ENCODE measurements around the gene PTEN.
"Not testable (repeated sequence)": the region's sequence is repeated elsewhere in the genome, so short reads cannot be mapped to it uniquely, and the experiment has no call there.

The PTEN gene

DNA sequence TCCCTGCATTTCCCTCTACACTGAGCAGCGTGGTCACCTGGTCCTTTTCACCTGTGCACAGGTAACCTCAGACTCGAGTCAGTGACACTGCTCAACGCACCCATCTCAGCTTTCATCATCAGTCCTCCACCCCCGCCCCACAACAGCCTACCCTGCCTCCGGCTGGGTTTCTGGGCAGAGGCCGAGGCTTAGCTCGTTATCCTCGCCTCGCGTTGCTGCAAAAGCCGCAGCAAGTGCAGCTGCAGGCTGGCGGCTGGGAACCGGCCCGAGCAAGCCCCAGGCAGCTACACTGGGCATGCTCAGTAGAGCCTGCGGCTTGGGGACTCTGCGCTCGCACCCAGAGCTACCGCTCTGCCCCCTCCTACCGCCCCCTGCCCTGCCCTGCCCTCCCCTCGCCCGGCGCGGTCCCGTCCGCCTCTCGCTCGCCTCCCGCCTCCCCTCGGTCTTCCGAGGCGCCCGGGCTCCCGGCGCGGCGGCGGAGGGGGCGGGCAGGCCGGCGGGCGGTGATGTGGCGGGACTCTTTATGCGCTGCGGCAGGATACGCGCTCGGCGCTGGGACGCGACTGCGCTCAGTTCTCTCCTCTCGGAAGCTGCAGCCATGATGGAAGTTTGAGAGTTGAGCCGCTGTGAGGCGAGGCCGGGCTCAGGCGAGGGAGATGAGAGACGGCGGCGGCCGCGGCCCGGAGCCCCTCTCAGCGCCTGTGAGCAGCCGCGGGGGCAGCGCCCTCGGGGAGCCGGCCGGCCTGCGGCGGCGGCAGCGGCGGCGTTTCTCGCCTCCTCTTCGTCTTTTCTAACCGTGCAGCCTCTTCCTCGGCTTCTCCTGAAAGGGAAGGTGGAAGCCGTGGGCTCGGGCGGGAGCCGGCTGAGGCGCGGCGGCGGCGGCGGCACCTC, at the start of gene PTEN, which contains the start of gene KLLN:
TSS of gene PTEN (plus strand) at position 573 of the 891 bp plus-strand sequence. CDS start 845 bp downstream, outside the sequence.
TSS of gene KLLN (minus strand) at position 481 of the 891 bp plus-strand sequence. CDS start 1,046 bp downstream, outside the sequence.
- peak; percentile 60 for DNase-seq

DNA sequence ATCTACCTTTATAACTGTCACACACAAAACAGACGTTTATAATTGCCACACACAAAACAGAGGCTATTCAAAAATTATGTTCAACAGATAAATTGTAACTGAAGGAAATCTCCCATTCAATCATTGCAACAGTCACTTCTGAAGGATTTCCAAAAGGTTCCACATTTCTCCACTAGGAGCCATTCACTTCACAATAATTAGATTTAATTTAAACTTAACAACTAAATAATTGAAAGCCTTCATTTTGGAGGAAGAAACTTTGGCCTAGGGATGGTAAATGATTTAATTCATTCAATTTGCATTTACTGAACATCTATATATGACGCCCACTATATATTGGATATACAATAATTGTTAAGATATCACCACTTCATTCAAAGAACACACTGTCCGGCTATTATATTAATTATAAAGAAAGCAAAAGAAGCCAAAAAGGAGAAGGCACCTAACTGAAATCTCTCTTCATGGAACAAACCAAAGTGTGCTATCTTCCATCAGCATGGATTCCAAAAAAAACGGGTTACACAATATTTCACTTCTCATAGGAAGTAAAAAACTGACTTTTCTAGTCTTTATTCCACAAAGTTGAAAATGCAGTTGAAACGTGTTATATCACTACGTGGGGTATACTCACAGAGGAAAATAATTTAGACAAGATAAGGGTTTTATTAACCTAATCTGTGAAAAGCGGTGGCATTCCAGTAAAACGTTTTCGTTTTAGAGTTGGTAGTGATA, 47.1 kb upstream of the PTEN start:
- no peak for DNase-seq

DNA sequence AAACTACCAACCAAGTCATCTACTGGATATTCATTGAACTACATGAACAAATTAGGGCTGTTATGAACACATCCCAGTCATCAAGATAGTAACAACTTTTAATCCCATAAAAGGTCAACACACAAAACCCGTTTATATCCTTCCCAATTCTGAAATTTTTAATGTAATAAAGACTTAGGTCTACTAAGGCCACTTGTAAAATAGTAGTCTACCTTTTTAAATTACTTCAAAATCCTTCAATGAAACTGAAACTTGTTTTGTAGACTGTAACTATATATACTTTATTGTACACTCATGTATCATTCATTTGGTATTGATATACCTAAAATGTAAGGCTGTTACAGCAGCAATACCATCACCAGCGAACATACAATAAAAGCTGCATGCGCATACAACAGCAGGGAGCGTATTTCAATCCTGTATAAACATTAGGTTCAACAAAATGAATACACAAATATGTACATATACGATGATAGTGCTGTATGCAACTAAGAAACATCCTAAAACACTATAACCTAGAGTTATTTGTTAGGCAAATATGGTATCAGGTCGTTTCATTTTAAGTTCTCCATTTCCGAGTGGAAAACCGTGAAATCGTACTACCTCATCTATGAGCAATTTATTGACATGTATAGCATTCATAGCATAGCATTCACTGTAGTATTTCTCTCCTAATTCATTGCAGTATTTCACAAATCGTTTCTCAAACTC, 46.4 kb upstream of the PTEN start:
- DNase-seq, result no peak

DNA sequence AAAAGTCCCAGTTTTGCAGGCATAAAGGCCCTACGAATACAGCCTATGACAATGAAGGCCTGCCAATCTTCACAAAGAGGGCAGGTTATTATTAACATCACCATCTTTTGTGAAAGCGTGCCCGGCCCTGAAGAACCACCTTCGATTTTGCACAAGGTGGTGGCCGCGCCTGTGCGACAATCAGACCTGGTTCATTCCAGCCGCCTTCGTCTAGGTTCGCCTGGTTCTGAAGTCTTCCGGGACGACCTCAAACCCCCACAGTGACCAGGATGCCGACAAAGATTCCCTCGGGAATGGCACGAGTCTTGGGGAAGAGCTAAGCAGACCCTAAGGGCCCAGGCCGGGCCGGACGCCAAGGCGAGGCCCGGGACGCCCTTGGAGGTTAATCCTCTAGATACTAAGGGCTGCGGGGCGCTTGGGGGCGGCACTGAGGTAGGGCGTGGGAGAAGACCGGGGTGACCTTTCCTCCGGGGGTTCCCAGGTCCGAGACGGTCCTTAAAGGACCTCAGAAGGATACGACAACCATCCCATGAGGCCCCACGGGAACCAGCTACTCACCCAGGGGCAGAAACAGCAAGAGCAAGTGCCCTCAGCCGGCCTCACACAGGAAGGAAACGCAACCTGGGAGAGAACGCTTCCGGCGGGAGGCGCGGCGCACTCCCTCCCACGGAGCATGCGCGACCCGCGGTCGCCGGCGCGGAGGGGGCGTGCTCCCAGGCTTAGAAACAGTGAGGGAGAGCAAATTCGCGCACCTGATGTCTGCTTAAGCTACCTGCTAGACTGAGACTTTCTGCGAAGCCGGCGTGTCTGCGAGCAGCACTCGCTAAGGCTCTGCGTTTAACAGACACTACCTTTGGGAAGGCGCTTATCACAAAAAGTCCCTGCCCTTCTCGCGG, 45.6 kb upstream of the PTEN start, which contains the start of gene ATAD1:
TSS of gene ATAD1 (minus strand) at position 618 of the 896 bp plus-strand sequence. CDS start 3,627 bp downstream, outside the sequence.
- DNase-seq, result peak; percentile 40

DNA sequence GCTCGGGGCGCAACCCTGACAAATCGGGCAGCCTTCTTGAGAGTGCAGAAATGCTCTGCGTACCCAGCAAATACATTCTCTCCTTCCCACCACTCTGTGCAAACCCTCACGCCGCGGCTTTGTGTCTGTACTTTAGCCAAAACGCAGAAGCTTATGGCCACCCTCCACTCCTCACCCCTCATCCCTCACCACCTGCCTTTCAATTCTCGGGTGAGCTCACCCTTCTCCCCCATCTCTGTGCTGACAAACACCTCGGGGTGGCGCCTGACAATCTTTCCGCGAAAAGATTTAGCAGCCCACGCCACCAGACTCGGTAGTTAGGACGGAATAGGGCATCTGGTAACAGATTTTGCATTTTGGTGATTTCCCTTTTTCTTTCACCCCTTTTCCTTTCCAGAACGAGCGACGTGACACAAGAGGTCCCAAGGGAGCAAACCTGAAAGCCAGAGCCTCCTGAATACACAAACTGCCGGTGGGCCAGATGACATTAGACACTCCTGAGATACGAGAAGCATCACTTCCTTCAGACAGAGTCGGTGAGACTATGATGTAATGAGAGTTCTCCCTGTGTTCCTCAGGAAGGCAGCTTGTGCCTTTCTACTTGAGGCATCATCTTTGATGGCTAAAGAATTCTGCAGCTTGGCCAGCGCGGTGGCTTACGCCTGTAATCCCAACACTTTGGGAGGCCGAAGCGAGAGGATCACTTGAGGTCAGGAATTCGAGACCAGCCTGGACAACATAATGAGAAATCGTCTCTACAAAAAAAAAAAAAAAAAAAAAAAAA, 44.7 kb upstream of the PTEN start:
- DNase-seq, result no peak

DNA sequence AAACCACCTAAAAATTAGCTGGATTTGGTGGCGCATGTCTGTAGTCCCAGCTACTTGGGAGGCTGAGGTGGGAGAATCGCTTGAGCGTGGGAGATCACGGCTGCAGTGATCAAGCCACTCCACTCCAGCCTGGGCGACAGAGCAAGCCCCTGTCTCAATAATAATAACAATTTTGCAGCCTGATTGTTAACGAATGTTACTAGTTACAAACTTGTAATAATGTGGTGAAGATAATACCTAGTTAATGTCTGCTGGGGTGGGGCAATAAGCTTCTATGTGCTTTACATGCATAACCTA, 44.2 kb upstream of the PTEN start:
- DNase-seq, result no peak

DNA sequence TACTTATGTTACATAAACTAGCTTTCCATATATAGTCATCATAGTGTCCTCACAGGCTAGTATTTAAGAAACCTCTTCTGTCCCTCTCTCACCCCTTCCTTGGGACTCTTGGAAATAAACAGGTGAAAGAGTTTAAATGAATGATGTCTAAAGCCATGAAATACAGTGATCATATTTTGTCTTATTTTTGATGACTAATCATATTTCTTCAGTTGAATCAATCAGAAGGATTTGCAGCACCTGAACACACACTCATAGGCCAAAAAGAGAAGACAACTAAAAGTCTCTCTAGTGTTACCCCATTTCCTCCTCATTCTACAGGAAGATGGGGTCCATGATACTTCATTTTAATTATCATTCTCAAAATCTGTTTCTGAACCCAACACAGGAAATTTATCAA, 36.8 kb upstream of the PTEN start:
- DNase-seq, result no peak

DNA sequence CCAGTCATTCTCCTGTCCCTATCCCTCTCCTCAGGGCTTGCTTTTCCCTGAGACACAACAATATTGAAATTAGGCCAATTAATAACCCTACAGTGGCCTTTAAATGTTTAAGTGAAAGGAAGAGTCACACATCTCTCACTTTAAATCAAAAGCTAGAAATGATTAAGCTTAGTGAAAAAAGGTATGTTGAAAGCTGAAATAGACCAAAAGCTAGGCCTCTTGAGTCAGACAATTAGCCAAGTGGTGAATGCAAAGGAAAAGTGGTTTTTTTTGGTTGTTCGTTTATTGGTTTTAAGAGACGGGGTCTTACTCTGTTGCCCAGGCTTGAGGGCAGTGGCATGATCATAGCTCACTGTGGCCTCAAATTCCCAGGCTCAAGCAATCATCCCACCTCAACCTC, 35.7 kb upstream of the PTEN start:
- DNase-seq, result no peak

DNA sequence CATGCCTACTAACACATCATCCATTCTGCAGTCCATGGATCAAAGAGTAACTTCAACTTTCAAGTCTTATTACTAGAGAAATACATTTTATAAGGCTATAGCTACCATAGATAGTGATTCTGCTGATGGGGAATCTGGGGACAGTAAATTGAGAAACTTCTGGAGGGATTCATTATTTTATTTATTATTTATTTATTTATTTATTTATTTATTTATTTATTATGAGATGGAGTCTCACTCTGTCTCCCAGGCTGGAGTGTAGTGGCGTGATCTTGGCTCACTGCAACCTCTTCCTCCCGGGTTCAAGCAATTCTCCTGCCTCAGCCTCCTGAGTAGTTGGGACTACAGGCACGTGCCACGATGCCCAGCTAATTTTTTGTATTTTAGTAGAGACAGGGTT, 34.4 kb upstream of the PTEN start:
- not testable (repeated sequence) for DNase-seq

DNA sequence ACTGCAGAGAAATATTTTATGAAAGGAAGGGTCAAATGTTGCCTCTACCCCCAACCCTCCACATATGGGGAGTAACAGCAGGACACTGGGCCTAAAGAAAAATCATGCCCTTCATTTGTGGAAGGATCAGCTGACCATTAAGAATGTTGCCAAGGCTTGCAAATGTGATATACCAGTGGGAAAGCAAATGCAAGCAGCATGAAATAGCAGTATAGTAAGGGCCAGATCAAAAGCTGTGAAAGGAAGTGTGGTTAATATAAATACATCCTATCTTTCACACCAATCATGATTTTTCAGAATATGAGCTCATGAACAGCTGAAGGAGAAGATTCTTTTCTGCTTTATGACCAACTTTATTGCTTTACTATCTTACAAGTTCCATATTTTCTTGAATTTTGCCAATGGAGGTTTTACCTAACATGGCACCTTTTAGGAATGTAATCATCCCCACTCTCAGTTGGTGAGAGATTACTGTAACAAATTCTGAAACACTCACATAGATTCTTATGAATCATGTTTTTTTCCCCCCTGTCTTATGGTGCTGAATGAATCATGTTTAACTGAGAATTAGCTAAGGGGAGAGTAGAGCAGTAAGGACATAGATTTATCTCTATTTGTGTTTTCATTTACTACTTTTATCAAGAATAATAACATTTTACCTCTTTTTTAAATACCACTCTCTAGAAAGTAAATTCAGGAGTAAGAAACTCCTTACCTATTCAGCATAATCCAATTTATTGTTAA, 33.3 kb upstream of the PTEN start:
- DNase-seq, result no peak

DNA sequence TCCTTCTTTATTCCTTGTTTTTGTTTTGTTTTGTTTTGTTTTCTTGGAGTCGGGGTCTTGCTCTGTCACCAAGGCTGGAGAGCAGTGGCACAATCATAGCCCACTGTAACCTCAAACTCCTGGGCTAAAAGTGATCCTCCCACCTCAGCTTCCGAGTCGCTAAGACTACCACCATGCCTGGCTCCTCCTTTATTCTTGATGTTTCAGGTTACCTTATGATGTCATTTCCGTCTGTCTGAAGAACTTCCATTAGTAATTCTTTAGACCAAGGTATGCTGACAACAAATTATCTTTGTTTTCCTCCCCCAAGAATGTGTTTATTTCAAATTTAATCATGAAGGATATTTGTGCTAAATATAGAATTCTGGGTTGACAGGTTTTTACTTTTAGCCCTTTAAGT, 27.3 kb upstream of the PTEN start:
- DNase-seq, result no peak

DNA sequence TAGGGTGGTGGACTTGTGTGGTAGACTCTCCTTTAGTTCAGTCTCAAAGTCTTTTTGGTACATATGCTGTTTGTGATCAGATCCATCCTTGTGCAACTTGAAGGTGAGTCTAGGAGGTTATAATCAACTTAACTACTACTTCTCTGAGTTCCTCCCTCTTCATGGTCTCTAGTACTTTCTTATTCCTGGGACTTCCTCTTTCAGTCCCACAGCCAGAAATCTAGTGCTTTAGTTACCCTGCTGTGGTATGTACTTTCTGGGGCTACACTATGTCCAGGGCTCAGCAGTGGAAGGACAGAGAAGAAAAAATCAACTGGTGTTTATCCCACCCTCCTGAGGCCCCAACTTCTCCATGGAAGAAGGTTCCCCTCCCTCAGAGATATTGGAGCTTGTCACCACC, 26.0 kb upstream of the PTEN start:
- no peak for DNase-seq

DNA sequence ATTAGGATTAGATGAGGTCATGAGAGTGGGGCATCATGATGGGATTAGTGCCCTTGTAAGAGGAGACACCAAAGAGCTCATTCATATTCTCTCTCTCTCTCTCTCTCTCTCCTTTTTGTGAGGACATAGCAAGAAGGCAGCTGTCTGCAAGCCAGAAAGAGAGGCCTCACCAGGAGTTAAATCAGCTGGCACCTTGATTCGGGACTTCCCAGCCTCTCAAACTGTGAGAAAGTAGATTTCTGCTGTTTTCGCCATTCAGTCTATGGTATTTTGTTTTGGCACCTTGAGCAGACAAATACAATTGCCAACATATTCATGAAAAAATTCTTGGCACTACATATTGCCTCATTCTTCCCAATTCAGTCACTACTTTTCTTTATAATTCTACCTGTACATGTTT, 24.8 kb upstream of the PTEN start:
- no peak for DNase-seq

DNA sequence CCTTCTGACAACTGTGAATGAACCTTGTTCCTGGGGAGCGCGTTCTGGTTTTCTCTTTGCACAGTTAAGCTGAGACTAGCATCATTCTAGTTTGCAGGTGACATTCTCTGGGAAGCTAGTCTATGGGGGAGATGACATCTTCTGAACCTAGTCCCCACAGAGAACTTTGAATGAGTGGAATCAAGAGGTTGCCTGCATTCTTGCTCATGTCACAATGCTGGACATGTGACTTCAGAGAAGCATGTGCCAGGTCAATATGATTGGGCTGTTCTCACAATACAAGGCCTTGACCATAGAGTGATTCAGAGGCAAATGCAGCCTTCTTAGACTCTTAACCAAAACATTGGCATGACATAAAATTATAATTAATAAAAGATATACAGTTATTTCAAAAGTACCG, 22.2 kb upstream of the PTEN start:
- DNase-seq, result no peak

DNA sequence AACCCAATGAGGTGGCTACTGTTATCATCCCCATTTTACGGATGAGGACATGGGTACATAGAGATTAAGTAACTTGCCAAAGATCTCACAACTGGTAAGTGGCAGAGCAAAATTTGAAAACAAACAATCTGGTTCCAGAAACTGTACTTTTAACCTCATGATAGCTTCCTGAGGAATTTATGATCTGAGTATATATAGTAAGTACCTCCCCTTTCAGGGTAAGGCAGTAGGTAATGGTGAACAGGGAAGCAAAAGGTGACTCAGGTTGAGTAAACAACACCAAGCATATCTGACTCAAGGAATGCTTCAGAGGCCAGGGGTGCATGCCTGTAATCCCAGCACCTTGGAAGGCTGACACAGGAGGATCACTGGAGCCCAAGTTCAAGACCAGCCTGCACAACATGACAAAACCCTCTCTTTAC, 21.2 kb upstream of the PTEN start:
- no peak for DNase-seq

DNA sequence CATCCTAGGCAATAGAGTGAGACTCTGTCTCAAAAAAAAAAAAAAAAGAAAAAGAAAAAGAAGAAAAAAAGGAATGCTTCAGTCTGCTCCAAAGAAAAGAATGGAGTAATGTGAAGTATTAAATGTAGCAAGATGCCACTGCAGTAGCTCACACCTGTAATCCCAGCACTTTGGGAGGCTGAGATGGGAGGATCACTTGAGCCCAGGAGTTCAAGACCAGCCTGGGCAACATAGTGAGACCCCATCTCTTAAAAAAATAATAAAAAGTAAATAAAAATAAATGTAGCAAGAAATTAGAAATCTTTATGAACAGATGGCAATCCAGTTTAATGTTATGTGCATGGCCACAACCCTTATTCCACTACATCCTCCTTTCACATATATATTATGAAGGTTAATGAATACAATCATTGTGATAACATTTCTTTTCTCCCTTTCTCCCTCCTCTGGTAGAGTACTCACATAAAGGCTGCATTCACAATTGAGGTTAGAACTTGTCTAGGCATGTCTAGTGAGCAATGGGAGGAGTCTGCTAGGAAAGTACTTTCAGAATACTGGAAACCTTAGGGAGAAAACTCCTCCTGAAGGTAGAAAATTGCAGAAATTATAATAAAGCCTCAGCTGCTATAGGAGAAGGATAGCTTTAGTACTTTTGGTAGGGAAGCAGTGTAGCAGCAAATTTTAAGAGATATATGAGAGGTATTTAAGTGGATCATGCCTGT, 20.5 kb upstream of the PTEN start:
- DNase-seq, result no peak

DNA sequence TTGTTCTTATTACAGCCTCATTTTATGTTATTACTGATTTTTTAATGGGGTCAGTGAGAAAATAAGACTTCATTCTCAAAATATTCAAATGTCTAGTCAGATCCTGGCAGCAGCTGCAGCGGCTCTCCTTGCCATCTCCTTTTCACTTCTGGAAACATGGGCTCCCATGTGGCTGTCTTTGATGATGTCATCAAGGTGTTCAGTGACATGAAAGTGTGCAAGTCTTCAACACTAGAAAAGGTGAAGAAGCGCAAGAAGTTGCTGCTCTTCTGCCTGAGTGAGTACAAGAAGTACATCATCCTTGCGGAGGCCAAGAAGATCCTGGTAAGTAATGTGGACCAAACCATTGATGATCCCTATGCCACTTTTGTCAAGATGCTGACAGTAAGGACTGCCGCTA, 19.7 kb upstream of the PTEN start:
- DNase-seq, result no peak

DNA sequence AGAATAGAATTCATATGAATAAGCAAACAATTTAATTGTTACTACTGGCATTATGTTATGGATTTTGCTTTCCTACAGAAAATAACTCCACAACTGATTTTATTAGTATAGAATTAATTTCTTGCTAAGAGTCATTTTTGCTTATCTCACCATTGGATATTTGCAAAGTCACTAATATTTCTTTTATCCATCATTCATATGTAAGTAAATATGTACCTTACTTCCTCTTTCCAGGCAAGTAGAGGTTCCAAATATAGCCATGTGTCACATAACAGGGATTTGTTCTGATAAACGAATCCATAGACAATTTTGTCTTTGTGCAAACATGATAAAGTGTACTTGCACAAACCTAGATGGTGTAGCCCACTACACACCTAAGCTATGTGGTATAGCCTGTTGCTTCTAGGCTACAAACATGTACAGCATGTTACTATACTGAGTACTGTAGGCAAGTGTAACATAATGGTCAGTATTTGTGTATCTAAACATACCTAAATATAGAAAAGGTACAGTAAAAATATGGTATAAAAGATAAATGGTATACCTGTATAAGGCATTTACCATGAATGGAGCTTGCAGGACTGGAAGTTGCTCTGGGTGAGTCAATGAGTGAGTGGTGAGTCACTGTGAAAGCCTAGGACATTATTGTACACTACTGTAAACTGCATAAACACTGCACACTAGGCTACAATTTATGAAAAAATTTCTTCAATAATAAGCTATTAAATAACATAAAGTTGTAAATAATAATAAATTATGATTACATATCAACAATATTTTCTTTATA, 18.4 kb upstream of the PTEN start:
- no peak for DNase-seq

DNA sequence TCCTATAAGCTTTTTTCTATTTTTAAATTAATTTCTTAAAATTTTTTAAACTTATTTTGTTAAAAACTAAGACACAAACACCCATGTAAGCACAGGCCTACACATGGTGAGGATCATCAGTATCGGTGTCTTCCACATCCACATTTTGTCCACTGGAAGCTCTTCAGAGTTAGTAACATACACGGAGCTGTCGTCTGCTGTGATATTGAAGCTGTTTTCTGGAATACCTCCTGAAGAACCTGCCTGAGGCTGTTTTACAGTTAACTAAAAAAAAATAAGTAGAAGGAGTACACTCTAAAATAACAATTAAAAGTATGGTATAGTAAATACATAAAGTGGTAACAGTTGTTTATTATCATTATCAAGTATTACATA, 17.8 kb upstream of the PTEN start:
- no peak for DNase-seq

Measured in NCI-H446 treated with DMSO at 0.1 percent for 48 hours (cell line).